DOHH2 (cell line): ENCODE results near the gene UGT1A5.

Source experiments
- H3F3A ChIP-seq: fragments of 200-600 bp; sonication (generic), shearing (Covaris generic); 2 replicates; pipeline ENCODE4 v1.6.0; 2016; ENCODE audit warnings: antibody characterized with exemption, mild to moderate bottlenecking; ENCODE audit not compliant: control insufficient read depth, insufficient read depth
- H3K27ac ChIP-seq: fragments of 200-600 bp; sonication (generic); 2 replicates; pipeline ENCODE4 v1.5.1; 2014; ENCODE audit warnings: low read depth, mild to moderate bottlenecking, low read length, moderate library complexity
- H3K27me3 ChIP-seq: fragments of 200-600 bp; sonication (generic); 2 replicates; pipeline ENCODE4 v1.6.1; 2014; ENCODE audit warnings: mild to moderate bottlenecking, low read length, mixed read lengths; ENCODE audit not compliant: control insufficient read depth
- H3K36me3 ChIP-seq: fragments of 200-600 bp; sonication (generic); 2 replicates; pipeline ENCODE4 v1.6.1; 2014; ENCODE audit warnings: mild to moderate bottlenecking, low read length, moderate library complexity, mixed read lengths; ENCODE audit not compliant: control insufficient read depth
- H3K4me1 ChIP-seq: fragments of 200-600 bp; sonication (generic); 2 replicates; pipeline ENCODE4 v1.6.1; 2014; ENCODE audit warnings: mild to moderate bottlenecking, low read length, mixed read lengths; ENCODE audit not compliant: control insufficient read depth
- H3K4me2 ChIP-seq: fragments of 200-600 bp; sonication (generic); 2 replicates; pipeline ENCODE4 v1.6.0; 2014; ENCODE audit warnings: mild to moderate bottlenecking, low read length, moderate library complexity
- H3K4me3 ChIP-seq: fragments of 200-600 bp; sonication (generic); 2 replicates; pipeline ENCODE4 v1.5.1; 2014; ENCODE audit warnings: mild to moderate bottlenecking, low read length, mixed read lengths
- H3K79me2 ChIP-seq: fragments of 200-600 bp; sonication (generic); 2 replicates; pipeline ENCODE4 v1.6.1; 2014; ENCODE audit warnings: mild to moderate bottlenecking, low read length, mixed read lengths; ENCODE audit not compliant: control insufficient read depth
- H3K9me2 ChIP-seq: fragments of 200-600 bp; sonication (generic); replicated peaks from 2 replicates; pipeline ENCODE4 v1.6.1; 2014; ENCODE audit warnings: mild to moderate bottlenecking, low read length, mixed read lengths; ENCODE audit not compliant: control insufficient read depth
- H3K9me3 ChIP-seq: fragments of 200-600 bp; sonication (generic); 2 replicates; pipeline ENCODE4 v1.6.1; 2014; ENCODE audit warnings: antibody characterized with exemption, low read length, mixed read lengths; ENCODE audit not compliant: control insufficient read depth, insufficient read depth
- H4K20me1 ChIP-seq: fragments of 200-600 bp; sonication (generic); 2 replicates; pipeline ENCODE4 v1.6.0; 2014; ENCODE audit warnings: low read depth, mild to moderate bottlenecking, antibody characterized with exemption, low read length, moderate library complexity; ENCODE audit not compliant: control insufficient read depth, insufficient read depth
- EZH2phosphoT487 ChIP-seq: fragments of 200-600 bp; sonication (generic); IDR thresholded peaks from 2 replicates; pipeline ENCODE4 v1.6.1; 2017; ENCODE audit warnings: borderline replicate concordance, mild to moderate bottlenecking, antibody characterized with exemption, low read length, moderate library complexity, mixed read lengths
- TF ChIP-seq, protein P1 (sequence below): fragments of 200-600 bp; sonication (generic); IDR thresholded peaks from one replicate; pipeline ENCODE4 v1.5.1; 2014; ENCODE audit warnings: antibody characterized with exemption, mild to moderate bottlenecking, low read depth, low read length; ENCODE audit not compliant: poor library complexity, severe bottlenecking

UGT1A5 gene

DNA sequence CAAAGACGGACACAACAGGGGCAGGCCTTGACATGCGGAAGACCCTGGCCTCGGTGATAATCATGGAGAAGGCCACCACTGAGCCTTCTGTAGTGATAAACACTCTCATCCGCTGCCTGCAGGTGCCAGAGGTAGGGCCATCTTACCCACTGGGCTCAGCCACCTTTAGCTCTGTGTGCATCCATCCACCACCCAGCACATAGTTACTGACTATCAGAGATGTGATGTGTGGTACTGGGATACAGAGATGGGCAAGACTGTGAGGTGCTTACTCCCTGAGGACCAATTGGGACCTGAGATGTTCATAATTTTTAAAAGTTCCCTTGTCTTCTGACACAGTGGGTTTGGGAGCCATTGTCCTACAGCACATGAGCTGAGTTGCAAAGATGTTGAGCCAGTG is 67.0 kb downstream of the UGT1A5 start:
- H4K20me1 ChIP-seq, result no peaks in the 10 kb centered on the region
- no peaks in the 10 kb centered on the region for H3K4me1 ChIP-seq
- H3K79me2 ChIP-seq, result no peaks in the 10 kb centered on the region
- no peak overlapping the region for H3K4me2 ChIP-seq
- H3K4me3 ChIP-seq, result no peak overlapping the region
- H3K9me3 ChIP-seq, result peaks cover 2% of the 10 kb centered on the region; the same call in 1 of the 2 replicates
- 0 out of 2 replicates have a peak, but pooled peaks cover 2% of the 10 kb centered on the region for H3K27me3 ChIP-seq
- no peaks in the 10 kb centered on the region for H3F3A ChIP-seq
- H3K9me2 ChIP-seq, result no peaks in the 10 kb centered on the region
- no peaks in the 10 kb centered on the region for H3K36me3 ChIP-seq
- H3K27ac ChIP-seq, result no peak overlapping the region
- TF ChIP-seq, protein P1, sequence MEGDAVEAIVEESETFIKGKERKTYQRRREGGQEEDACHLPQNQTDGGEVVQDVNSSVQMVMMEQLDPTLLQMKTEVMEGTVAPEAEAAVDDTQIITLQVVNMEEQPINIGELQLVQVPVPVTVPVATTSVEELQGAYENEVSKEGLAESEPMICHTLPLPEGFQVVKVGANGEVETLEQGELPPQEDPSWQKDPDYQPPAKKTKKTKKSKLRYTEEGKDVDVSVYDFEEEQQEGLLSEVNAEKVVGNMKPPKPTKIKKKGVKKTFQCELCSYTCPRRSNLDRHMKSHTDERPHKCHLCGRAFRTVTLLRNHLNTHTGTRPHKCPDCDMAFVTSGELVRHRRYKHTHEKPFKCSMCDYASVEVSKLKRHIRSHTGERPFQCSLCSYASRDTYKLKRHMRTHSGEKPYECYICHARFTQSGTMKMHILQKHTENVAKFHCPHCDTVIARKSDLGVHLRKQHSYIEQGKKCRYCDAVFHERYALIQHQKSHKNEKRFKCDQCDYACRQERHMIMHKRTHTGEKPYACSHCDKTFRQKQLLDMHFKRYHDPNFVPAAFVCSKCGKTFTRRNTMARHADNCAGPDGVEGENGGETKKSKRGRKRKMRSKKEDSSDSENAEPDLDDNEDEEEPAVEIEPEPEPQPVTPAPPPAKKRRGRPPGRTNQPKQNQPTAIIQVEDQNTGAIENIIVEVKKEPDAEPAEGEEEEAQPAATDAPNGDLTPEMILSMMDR, result no peak
- no peak for TF ChIP-seq EZH2phosphoT487

DNA sequence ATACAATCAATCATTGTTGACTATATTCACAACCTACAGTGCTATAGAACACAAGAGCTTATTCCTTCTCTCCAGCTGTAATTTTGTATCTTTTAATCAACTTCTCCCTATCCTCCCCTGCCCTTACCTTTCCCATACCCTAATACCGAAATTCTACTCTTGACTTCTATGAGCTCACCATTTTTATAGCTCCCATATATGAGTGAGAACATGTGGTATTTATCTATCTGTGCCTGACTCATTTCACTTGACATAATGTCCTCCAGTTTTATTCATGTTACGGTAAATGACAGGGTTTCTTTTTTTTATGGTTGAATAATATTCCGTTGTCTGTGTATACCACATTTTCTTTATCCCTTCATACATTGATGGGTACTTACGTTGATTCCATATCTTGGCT is 68.1 kb downstream of the UGT1A5 start:
- no peaks in the 10 kb centered on the region for H3K79me2 ChIP-seq
- no peak overlapping the region for H3K4me2 ChIP-seq
- TF ChIP-seq, protein P1, result no peak
- TF ChIP-seq EZH2phosphoT487, result no peak
- H3K9me3 ChIP-seq, result peaks cover 2% of the 10 kb centered on the region; the same call in 1 of the 2 replicates
- no peak overlapping the region for H3K4me3 ChIP-seq
- no peaks in the 10 kb centered on the region for H3F3A ChIP-seq
- H3K36me3 ChIP-seq, result no peaks in the 10 kb centered on the region
- H3K27me3 ChIP-seq, result 0 out of 2 replicates have a peak, but pooled peaks cover 2% of the 10 kb centered on the region
- H3K27ac ChIP-seq, result no peak overlapping the region
- H3K9me2 ChIP-seq, result no peaks in the 10 kb centered on the region
- H3K4me1 ChIP-seq, result no peaks in the 10 kb centered on the region
- no peaks in the 10 kb centered on the region for H4K20me1 ChIP-seq

DNA sequence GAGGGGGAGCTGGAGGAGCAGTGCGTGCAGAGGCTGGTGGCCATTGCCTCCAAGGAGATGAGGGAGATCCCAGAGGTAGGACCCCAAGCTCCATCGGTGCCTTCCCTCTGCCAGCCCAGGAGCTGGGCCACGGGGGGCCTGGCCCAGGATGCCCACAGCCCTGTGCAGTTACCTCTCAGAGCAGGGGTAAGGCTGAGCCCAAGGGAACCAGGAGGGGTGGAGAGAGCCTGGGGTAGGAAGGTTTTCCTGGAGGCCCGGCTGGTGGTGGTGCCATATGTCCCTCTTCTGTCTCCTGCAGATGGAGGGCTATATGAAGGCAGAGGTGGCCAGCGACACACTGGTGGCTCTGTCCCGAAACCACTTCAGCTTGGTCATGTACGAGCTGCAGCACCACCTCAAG is 76.8 kb downstream of the UGT1A5 start:
- Histone ChIP-seq H3K4me2 (no peak overlapping the region), H3K36me3 (no peaks in the 10 kb centered on the region), H3K9me3 (no peaks in the 10 kb centered on the region), H3K27ac (no peak overlapping the region), H3F3A (no peaks in the 10 kb centered on the region), H3K79me2 (no peaks in the 10 kb centered on the region), H3K9me2 (no peaks in the 10 kb centered on the region), H4K20me1 (no peaks in the 10 kb centered on the region), H3K27me3 (no peaks in the 10 kb centered on the region), H3K4me1 (peaks cover 5% of the 10 kb centered on the region; the same call in 1 of the 2 replicates), H3K4me3 (no peak overlapping the region)
- no peak for TF ChIP-seq EZH2phosphoT487
- TF ChIP-seq, protein P1, result no peak
